Body of pancreas (tissue), 4 donors: Measurements from ENCODE around the gene TP53AIP1.

ENCODE experiments used
- POLR2A ChIP-seq, 3 donors: fragments of 450-650 bp; IDR thresholded peaks; one replicate each; pipeline ENCODE4 v1.6.1; 2016; ENCODE audit warnings: antibody characterized with exemption in 3 of 3, mild to moderate bottlenecking in 2 of 3
- TF ChIP-seq, protein P1 (sequence below), 7 experiments: fragments of 450-650 bp in 4 of 7; fragments of 200-600 bp in 3 of 7; sonication (generic) in 3 of 7; IDR thresholded peaks; one replicate each; pipeline ENCODE4 v1.5.1; 2016 to 2019; ENCODE audit warnings: antibody characterized with exemption in 7 of 7

DNA sequence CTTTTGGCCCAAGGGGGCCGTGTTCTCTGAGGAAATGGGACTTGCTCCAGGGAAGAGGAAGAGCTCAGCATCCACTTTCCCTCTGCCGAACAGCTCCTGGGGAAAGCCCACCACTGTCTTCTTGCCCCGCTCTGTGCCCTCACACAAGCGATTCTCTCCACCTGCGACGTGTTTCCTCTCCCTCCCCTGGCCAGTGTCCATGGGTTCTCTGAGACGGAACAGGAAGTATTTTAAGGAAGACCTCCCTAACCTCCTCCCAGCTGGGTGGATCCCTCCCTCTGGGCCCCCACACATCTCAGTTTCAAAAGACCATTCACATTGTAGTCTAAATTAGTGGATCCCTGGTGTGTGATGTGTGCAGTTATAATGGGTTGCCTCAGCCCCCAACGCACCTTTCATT, 1.6 kb downstream of the TP53AIP1 start:
- TF ChIP-seq, protein P1, sequence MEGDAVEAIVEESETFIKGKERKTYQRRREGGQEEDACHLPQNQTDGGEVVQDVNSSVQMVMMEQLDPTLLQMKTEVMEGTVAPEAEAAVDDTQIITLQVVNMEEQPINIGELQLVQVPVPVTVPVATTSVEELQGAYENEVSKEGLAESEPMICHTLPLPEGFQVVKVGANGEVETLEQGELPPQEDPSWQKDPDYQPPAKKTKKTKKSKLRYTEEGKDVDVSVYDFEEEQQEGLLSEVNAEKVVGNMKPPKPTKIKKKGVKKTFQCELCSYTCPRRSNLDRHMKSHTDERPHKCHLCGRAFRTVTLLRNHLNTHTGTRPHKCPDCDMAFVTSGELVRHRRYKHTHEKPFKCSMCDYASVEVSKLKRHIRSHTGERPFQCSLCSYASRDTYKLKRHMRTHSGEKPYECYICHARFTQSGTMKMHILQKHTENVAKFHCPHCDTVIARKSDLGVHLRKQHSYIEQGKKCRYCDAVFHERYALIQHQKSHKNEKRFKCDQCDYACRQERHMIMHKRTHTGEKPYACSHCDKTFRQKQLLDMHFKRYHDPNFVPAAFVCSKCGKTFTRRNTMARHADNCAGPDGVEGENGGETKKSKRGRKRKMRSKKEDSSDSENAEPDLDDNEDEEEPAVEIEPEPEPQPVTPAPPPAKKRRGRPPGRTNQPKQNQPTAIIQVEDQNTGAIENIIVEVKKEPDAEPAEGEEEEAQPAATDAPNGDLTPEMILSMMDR (IDR thresholded peaks at IDR 0.05): no peak
- no peak for TF ChIP-seq POLR2A (IDR thresholded peaks at IDR 0.05)
